SK-MEL-5 (cell line): ENCODE measurements around the gene SPRR2E. TPM values are rescaled to one million over a fixed set of nuclear protein-coding genes. Genes with fewer than 3 reads are reported as not detected.
"Not testable (repeated sequence)": the region's sequence is repeated elsewhere in the genome, so short reads cannot be mapped to it uniquely, and the experiment has no call there.

Experiments
- DNase-seq: peaks from one replicate; pipeline ENCODE4 v3.0.0-alpha.2; 2016; ENCODE audit warnings: low read depth, low spot score
- in situ Hi-C: cut with HindIII; loops from 2 replicates; pipeline ENCODE4 v1.10.0; 2016; ENCODE audit warnings: low sequenced_read_pairs, high pct_unique_total_duplicates, low pct_unique_long_range_greater_than_20kb
- small RNA-seq, 2 experiments: library from RNA; depleted of rRNA; stranded (forward); fragments of <200 nt; gene quantifications; one replicate each; pipeline ENCODE3, GENCODE V24; 2014
- total RNA-seq: library from RNA; depleted of rRNA; stranded (reverse); fragments of >200 nt; shearing (Covaris generic); gene quantifications from 2 replicates; pipeline ENCODE4 v1.2.3, GENCODE V29; 2014; rRNA removed

The SPRR2E gene
- total RNA-seq, 1 experiment from 2014 or later: not detected

- DNase-seq: no peak
- in situ Hi-C loops: no loop called here
Observed at GRCh38 chr1:153081736-153082135, 12.6 kb downstream of the SPRR2E start.

GRCh38 chr1:153072806-153073726 is 21.3 kb downstream of the SPRR2E start:
- no peak for DNase-seq
- in situ Hi-C loops: no loop called here

GRCh38 chr1:153071511-153071910 is 22.8 kb downstream of the SPRR2E start, which contains the start of gene SPRR2B:
TSS of gene SPRR2B (minus strand) at chr1:153071611. CDS start at chr1:153070839, 772 bp downstream.
- DNase-seq: no peak
- in situ Hi-C loops: no loop called here

- DNase-seq: peak; percentile 3
- in situ Hi-C loops: no loop called here
Observed at GRCh38 chr1:153070243-153070642, 24.1 kb downstream of the SPRR2E start.

- DNase-seq: no peak
- in situ Hi-C loops: no loop called here
Observed at GRCh38 chr1:153058826-153059784, 35.2 kb downstream of the SPRR2E start.

GRCh38 chr1:153058154-153058553 is 36.2 kb downstream of the SPRR2E start:
- DNase-seq: peak; percentile 35
- in situ Hi-C loops: no loop called here

- in situ Hi-C loops: no loop called here
Observed at GRCh38 chr1:153057375-153057774, 37.0 kb downstream of the SPRR2E start, which contains the start of gene SPRR2A. TSS of gene SPRR2A (minus strand) at chr1:153057512. CDS start at chr1:153056735, 777 bp downstream.

GRCh38 chr1:153056111-153056510 is 38.2 kb downstream of the SPRR2E start:
- peak; percentile 7 for DNase-seq
- in situ Hi-C loops: not testable (repeated sequence)

More at GRCh38 chr1:153057375-153057774, 37.0 kb downstream of the SPRR2E start, which contains the start of gene SPRR2A:
- no peak for DNase-seq

GRCh38 chr1:153049211-153049610 is 45.1 kb downstream of the SPRR2E start:
- in situ Hi-C loops: no loop called here
- DNase-seq: no peak

Small RNA genes within 50 kb of the gene (small RNA-seq; reads per million reads assigned to genes)
- 0 reads per million in 2 experiments for gene SPRR2C

Other genes starting within 250 kb of the SPRR2E start
- not detected in 2 replicates for gene LCE7A, start 234.5 kb downstream of the SPRR2E start, total RNA-seq
- gene SMCP, start 216.2 kb downstream of the SPRR2E start, total RNA-seq: not detected in 2 replicates
- not detected in 2 replicates for gene IVL, start 186.0 kb downstream of the SPRR2E start, total RNA-seq
- not detected in 2 replicates for gene SPRR5, start 147.3 kb downstream of the SPRR2E start, total RNA-seq
- gene SPRR4, start 123.9 kb downstream of the SPRR2E start, total RNA-seq: not detected in 2 replicates
- not detected in 2 replicates for gene SPRR1A, start 110.4 kb downstream of the SPRR2E start, total RNA-seq
- not detected in 2 replicates for gene SPRR3, start 92.8 kb downstream of the SPRR2E start, total RNA-seq
- gene SPRR1B, start 63.3 kb downstream of the SPRR2E start, total RNA-seq: not detected in 2 replicates
- 26.7 and 39.8 TPM in 2 replicates for gene SPRR2D, start 53.4 kb downstream of the SPRR2E start, total RNA-seq
- gene SPRR2A, start 37.0 kb downstream of the SPRR2E start, total RNA-seq: not detected in 2 replicates
- gene SPRR2B, start 22.9 kb downstream of the SPRR2E start, total RNA-seq: not detected in 2 replicates
- gene SPRR2F, start 19.0 kb upstream of the SPRR2E start, total RNA-seq: 0.18 and 0.51 TPM in 2 replicates
- gene SPRR2G, start 56.4 kb upstream of the SPRR2E start, total RNA-seq: not detected in 2 replicates
- gene LELP1, start 108.9 kb upstream of the SPRR2E start, total RNA-seq: not detected in 2 replicates
- not detected in 2 replicates for gene PRR9, start 123.1 kb upstream of the SPRR2E start, total RNA-seq
- not detected in 2 replicates for gene LORICRIN, start 165.2 kb upstream of the SPRR2E start, total RNA-seq
- not detected in 2 replicates for gene PGLYRP3, start 218.4 kb upstream of the SPRR2E start, total RNA-seq